Activated CD8-positive, alpha-beta T cell treated with anti-CD3 and anti-CD28 coated beads for 36 hours (primary cell): ENCODE results near the gene RAB3C. TPM values are rescaled to one million over a fixed set of nuclear protein-coding genes. Genes with fewer than 3 reads are reported as not detected.
"Not testable (repeated sequence)": the region's sequence is repeated elsewhere in the genome, so short reads cannot be mapped to it uniquely, and the experiment has no call there.

Experiments
- ATAC-seq: fragments of 200-7000 bp; cut with Tn5 transposase; one replicate; pipeline ENCODE4 v1.10.0; 2021; ENCODE audit warnings: mild to moderate bottlenecking, moderate library complexity
- CTCF ChIA-PET: fragments of 350-600 bp; sonication (Branson Sonifier 250); formaldehyde crosslinking; loops from one replicate; lab custom pipeline; 2021; ENCODE audit warnings: antibody characterized with exemption; lab: Charles Lee
- POLR2A ChIA-PET: fragments of 350-600 bp; sonication (Branson Sonifier 250); formaldehyde crosslinking; loops from one replicate; lab custom pipeline; 2021; ENCODE audit warnings: antibody characterized with exemption; lab: Charles Lee
- DNase-seq: peaks from one replicate; pipeline ENCODE4 v3.0.0-alpha.2; 2020
- H3K27ac Mint-ChIP-seq: one replicate; pipeline ENCODE4 v1.8.0; 2021; ENCODE audit warnings: mild to moderate bottlenecking, mixed read lengths
- H3K27me3 Mint-ChIP-seq: one replicate; pipeline ENCODE4 v1.8.0; 2021; ENCODE audit warnings: mixed read lengths
- H3K36me3 Mint-ChIP-seq: one replicate; pipeline ENCODE4 v1.8.0; 2021; ENCODE audit warnings: low read depth, mixed read lengths
- H3K4me1 Mint-ChIP-seq: one replicate; pipeline ENCODE4 v1.8.0; 2021; ENCODE audit warnings: low read depth, mixed read lengths
- H3K4me3 Mint-ChIP-seq: one replicate; pipeline ENCODE4 v1.8.0; 2021; ENCODE audit warnings: mild to moderate bottlenecking, moderate library complexity, mixed read lengths
- H3K9me3 Mint-ChIP-seq: one replicate; pipeline ENCODE4 v1.8.0; 2021; ENCODE audit warnings: mixed read lengths
- CTCF ChIP-seq: fragments of 200-600 bp; IDR thresholded peaks from one replicate; pipeline ENCODE4 v1.8.0; 2022; ENCODE audit warnings: antibody characterized with exemption, mild to moderate bottlenecking
- intact Hi-C: fragments of 100-400 bp; cut with micrococcal nuclease; formaldehyde crosslinking; loops from one replicate; pipeline ENCODE4 v1.10.0; 2022
- total RNA-seq, 2 experiments: library from RNA; stranded (reverse); gene quantifications; one replicate each; pipeline ENCODE4 v1.2.3, GENCODE V29; 2021

RAB3C gene
- total RNA-seq, 2 experiments from 2014 or later = not detected

GRCh38 chr5:58706736-58707135 is 123.9 kb downstream of the RAB3C start:
- ChIA-PET CTCF (no interaction called here), POLR2A (no interaction called here)
- TF ChIP-seq CTCF = no peak
- Mint-ChIP-seq H3K4me3 (no peak overlapping the region), H3K9me3 (no peaks in the 10 kb centered on the region), H3K27me3 (peaks cover 4% of the 10 kb centered on the region), H3K4me1 (no peaks in the 10 kb centered on the region), H3K27ac (no peak overlapping the region), H3K36me3 (no peaks in the 10 kb centered on the region)
- DNase-seq (no peak), ATAC-seq (no peak)
- intact Hi-C loops = no loop called here

GRCh38 chr5:58708456-58708855 is 125.6 kb downstream of the RAB3C start:
- H3K36me3 Mint-ChIP-seq = no peaks in the 10 kb centered on the region
- peaks cover 4% of the 10 kb centered on the region for H3K27me3 Mint-ChIP-seq
- no peaks in the 10 kb centered on the region for H3K9me3 Mint-ChIP-seq
- TF ChIP-seq CTCF = no peak
- intact Hi-C loops = no loop called here
- H3K27ac Mint-ChIP-seq = no peak overlapping the region
- CTCF ChIA-PET = no interaction called here
- POLR2A ChIA-PET = no interaction called here
- no peak for DNase-seq
- H3K4me1 Mint-ChIP-seq = no peaks in the 10 kb centered on the region
- no peak overlapping the region for H3K4me3 Mint-ChIP-seq
- ATAC-seq = no peak

GRCh38 chr5:58710425-58710824 is 127.5 kb downstream of the RAB3C start:
- ATAC-seq, H3K36me3 Mint-ChIP-seq, H3K27ac Mint-ChIP-seq, H3K4me1 Mint-ChIP-seq, H3K4me3 Mint-ChIP-seq, DNase-seq, H3K27me3 Mint-ChIP-seq, intact Hi-C loops, H3K9me3 Mint-ChIP-seq, CTCF ChIA-PET, POLR2A ChIA-PET: not testable (repeated sequence)

- Mint-ChIP-seq H3K27ac (no peak overlapping the region), H3K4me3 (no peak overlapping the region), H3K4me1 (no peaks in the 10 kb centered on the region), H3K9me3 (peaks cover 2% of the 10 kb centered on the region), H3K27me3 (peaks cover 4% of the 10 kb centered on the region), H3K36me3 (no peaks in the 10 kb centered on the region)
- POLR2A ChIA-PET = no interaction called here
- no peak for DNase-seq
- CTCF ChIA-PET = no interaction called here
- intact Hi-C loops = no loop called here
- TF ChIP-seq CTCF = no peak
- ATAC-seq = no peak
These were observed 128.0 kb downstream of the RAB3C start for GRCh38 chr5:58710871-58711270.

GRCh38 chr5:58711965-58712364 is 129.1 kb downstream of the RAB3C start:
- no peaks in the 10 kb centered on the region for H3K36me3 Mint-ChIP-seq
- ChIA-PET CTCF (no interaction called here), POLR2A (no interaction called here)
- no peak overlapping the region for H3K27ac Mint-ChIP-seq
- no peak for DNase-seq
- H3K4me1 Mint-ChIP-seq = no peaks in the 10 kb centered on the region
- intact Hi-C loops = no loop called here
- no peak for ATAC-seq
- H3K27me3 Mint-ChIP-seq = peaks cover 4% of the 10 kb centered on the region
- TF ChIP-seq CTCF = no peak
- H3K9me3 Mint-ChIP-seq = peaks cover 2% of the 10 kb centered on the region
- H3K4me3 Mint-ChIP-seq = no peak overlapping the region

GRCh38 chr5:58714046-58714445 is 131.2 kb downstream of the RAB3C start:
- DNase-seq (no peak), ATAC-seq (no peak)
- Mint-ChIP-seq H3K27me3 (peaks cover 4% of the 10 kb centered on the region), H3K27ac (no peak overlapping the region), H3K4me3 (no peak overlapping the region), H3K9me3 (peaks cover 2% of the 10 kb centered on the region), H3K36me3 (no peaks in the 10 kb centered on the region), H3K4me1 (no peaks in the 10 kb centered on the region)
- intact Hi-C loops = no loop called here
- ChIA-PET CTCF (no interaction called here), POLR2A (no interaction called here)
- no peak for TF ChIP-seq CTCF
